IMR-90 (cell line): Measurements from ENCODE around the gene QARS1. TPM values are rescaled to one million over a fixed set of nuclear protein-coding genes. Genes with fewer than 3 reads are reported as not detected.

Experiments
- ATAC-seq: fragments of 200-7000 bp; cut with Tn5 transposase; 2 replicates; pipeline ENCODE4 v1.9.1; 2020; ENCODE audit warnings: low read depth, mild to moderate bottlenecking, moderate library complexity
- BruUV-seq: library from RNA; stranded (reverse); fragments of 400-500 nt; replicated peaks from 2 replicates; lab custom pipeline; 2021; lab: Mats Ljungman, UMichigan
- CTCF ChIA-PET: fragments of 300-600 bp; formaldehyde crosslinking; extraction: SDS; loops from one replicate; lab custom pipeline; 2021; ENCODE audit warnings: antibody characterized with exemption; lab: Yijun Ruan, JAX
- POLR2A ChIA-PET: fragments of 300-600 bp; sonication (Branson Sonifier 250); formaldehyde crosslinking; loops from one replicate; lab custom pipeline; 2022; ENCODE audit warnings: antibody characterized with exemption; ENCODE audit not compliant: unreplicated experiment; lab: Charles Lee
- DNase-seq: peaks from one replicate; pipeline ENCODE4 v3.0.0; 2013
- H2AFZ ChIP-seq: replicated peaks from 2 replicates; pipeline ENCODE3; 2013; ENCODE audit warnings: low read length, mild to moderate bottlenecking; ENCODE audit not compliant: poor library complexity
- H2AK5ac ChIP-seq: 2 replicates; pipeline ENCODE4 v1.6.1; 2013; ENCODE audit warnings: low read depth, low read length, inconsistent platforms
- H2AK9ac ChIP-seq: replicated peaks from 2 replicates; pipeline ENCODE3; 2013; ENCODE audit warnings: mild to moderate bottlenecking, low read depth, low read length, moderate library complexity; ENCODE audit not compliant: poor library complexity
- H2BK120ac ChIP-seq: 2 replicates; pipeline ENCODE4 v1.6.1; 2013; ENCODE audit warnings: low read depth, low read length, inconsistent platforms
- H2BK15ac ChIP-seq: 3 replicates; pipeline ENCODE4 v1.6.1; 2013; ENCODE audit warnings: low read depth, low read length, inconsistent platforms
- H2BK20ac ChIP-seq: 2 replicates; pipeline ENCODE4 v1.6.1; 2013; ENCODE audit warnings: low read depth, mild to moderate bottlenecking, inconsistent platforms, low read length, moderate library complexity
- H2BK5ac ChIP-seq: 2 replicates; pipeline ENCODE4 v1.6.1; 2013; ENCODE audit warnings: mild to moderate bottlenecking, low read depth, low read length, inconsistent platforms; ENCODE audit not compliant: poor library complexity, severe bottlenecking
- H3K14ac ChIP-seq: replicated peaks from 2 replicates; pipeline ENCODE4 v1.6.1; 2013; ENCODE audit warnings: low read depth, low read length, inconsistent platforms
- H3K18ac ChIP-seq: 2 replicates; pipeline ENCODE4 v1.6.1; 2013; ENCODE audit warnings: low read depth, low read length, control low read depth
- H3K23ac ChIP-seq: 2 replicates; pipeline ENCODE4 v1.6.1; 2013; ENCODE audit warnings: low read depth, low read length, inconsistent platforms
- H3K27ac ChIP-seq: 2 replicates; pipeline ENCODE4 v1.5.1; 2013; ENCODE audit warnings: mild to moderate bottlenecking, control low read depth, low read length; ENCODE audit not compliant: insufficient read depth
- H3K27me3 ChIP-seq: 2 replicates; pipeline ENCODE4 v1.6.1; 2013; ENCODE audit warnings: low read length; ENCODE audit not compliant: control insufficient read depth, insufficient read depth
- H3K36me3 ChIP-seq: 2 replicates; pipeline ENCODE4 v1.6.1; 2013; ENCODE audit warnings: low read length, mixed read lengths; ENCODE audit not compliant: control insufficient read depth, insufficient read depth
- H3K4ac ChIP-seq: 2 replicates; pipeline ENCODE4 v1.6.1; 2013; ENCODE audit warnings: low read depth, low read length, inconsistent platforms
- H3K4me1 ChIP-seq: 2 replicates; pipeline ENCODE4 v1.6.1; 2013; ENCODE audit warnings: low read length, mixed read lengths; ENCODE audit not compliant: control insufficient read depth, insufficient read depth
- H3K4me2 ChIP-seq: 2 replicates; pipeline ENCODE4 v1.6.1; 2013; ENCODE audit warnings: low read depth, mild to moderate bottlenecking, control low read depth, low read length, moderate library complexity
- H3K4me3 ChIP-seq: 2 replicates; pipeline ENCODE4 v1.5.1; 2013; ENCODE audit warnings: low read depth, mild to moderate bottlenecking, control low read depth, low read length, moderate library complexity; ENCODE audit not compliant: insufficient read depth
- H3K56ac ChIP-seq: 2 replicates; pipeline ENCODE4 v1.6.1; 2013; ENCODE audit warnings: low read length, inconsistent platforms; ENCODE audit not compliant: insufficient read depth; ENCODE audit errors: extremely low read depth
- H3K79me1 ChIP-seq, 2 experiments: 2 replicates each; pipeline ENCODE4 v1.6.1; 2013; ENCODE audit warnings: low read length in 2 of 2, inconsistent platforms in 1 of 2, low read depth in 1 of 2
- H3K9ac ChIP-seq: 2 replicates; pipeline ENCODE4 v1.6.1; 2013; ENCODE audit warnings: low read depth, low read length, control low read depth
- H3K9me1 ChIP-seq: 2 replicates; pipeline ENCODE4 v1.6.1; 2013; ENCODE audit warnings: low read length, inconsistent platforms; ENCODE audit not compliant: insufficient read depth
- H3K9me3 ChIP-seq: 2 replicates; pipeline ENCODE4 v1.6.1; 2013; ENCODE audit warnings: low read length; ENCODE audit not compliant: control insufficient read depth, insufficient read depth
- H4K20me1 ChIP-seq: 2 replicates; pipeline ENCODE4 v1.6.1; 2013; ENCODE audit warnings: low read length, inconsistent platforms; ENCODE audit not compliant: insufficient read depth
- H4K5ac ChIP-seq: 2 replicates; pipeline ENCODE4 v1.6.1; 2013; ENCODE audit warnings: mild to moderate bottlenecking, low read depth, low read length, control low read depth
- H4K8ac ChIP-seq, 2 experiments: 2 replicates each; pipeline ENCODE4 v1.6.1; 2013; ENCODE audit warnings: low read depth in 2 of 2, low read length in 2 of 2, control low read depth in 1 of 2, inconsistent platforms in 1 of 2
- H4K91ac ChIP-seq: 2 replicates; pipeline ENCODE4 v1.6.1; 2013; ENCODE audit warnings: low read depth, low read length, inconsistent platforms; ENCODE audit not compliant: insufficient read depth
- BHLHE40 ChIP-seq: fragments of 150-350 bp; IDR thresholded peaks from 2 replicates; pipeline ENCODE4 v1.6.1; 2016; ENCODE audit warnings: mild to moderate bottlenecking, low read depth, low read length
- CEBPB ChIP-seq: IDR thresholded peaks from 2 replicates; pipeline ENCODE4 v1.6.1; 2012; ENCODE audit warnings: low read depth, low read length, improper control_type of control experiment
- CHD1 ChIP-seq: IDR thresholded peaks from 2 replicates; pipeline ENCODE4 v1.6.1; 2012; ENCODE audit warnings: low read depth, low read length, improper control_type of control experiment
- ELK1 ChIP-seq: fragments of 150-350 bp; IDR thresholded peaks from 2 replicates; pipeline ENCODE4 v1.6.1; 2016; ENCODE audit warnings: low read depth, mild to moderate bottlenecking, low read length, moderate library complexity, borderline replicate concordance
- FOS ChIP-seq: fragments of 150-350 bp; IDR thresholded peaks from 2 replicates; pipeline ENCODE4 v1.6.1; 2016; ENCODE audit warnings: low read depth, low read length
- MAFK ChIP-seq: IDR thresholded peaks from 2 replicates; pipeline ENCODE4 v1.6.1; 2012; ENCODE audit warnings: low read depth, low read length, improper control_type of control experiment
- MAZ ChIP-seq: IDR thresholded peaks from 2 replicates; pipeline ENCODE4 v1.6.1; 2012; ENCODE audit warnings: low read depth, mild to moderate bottlenecking, low read length, improper control_type of control experiment, moderate library complexity, borderline replicate concordance
- MXI1 ChIP-seq: IDR thresholded peaks from 2 replicates; pipeline ENCODE4 v1.6.1; 2012; ENCODE audit warnings: low read depth, mild to moderate bottlenecking, low read length, moderate library complexity, borderline replicate concordance
- NFE2L2 ChIP-seq: fragments of 150-350 bp; IDR thresholded peaks from 2 replicates; pipeline ENCODE4 v1.6.1; 2016; ENCODE audit warnings: low read depth, mild to moderate bottlenecking, low read length
- POLR2A ChIP-seq: IDR thresholded peaks from 2 replicates; pipeline ENCODE4 v1.6.1; 2012; ENCODE audit warnings: mild to moderate bottlenecking, low read depth, low read length
- RAD21 ChIP-seq: IDR thresholded peaks from 2 replicates; pipeline ENCODE4 v1.6.1; 2012; ENCODE audit warnings: low read length, improper control_type of control experiment
- RCOR1 ChIP-seq: IDR thresholded peaks from 2 replicates; pipeline ENCODE4 v1.6.1; 2012; ENCODE audit warnings: mild to moderate bottlenecking, low read length, improper control_type of control experiment; ENCODE audit not compliant: insufficient replicate concordance
- RFX5 ChIP-seq: IDR thresholded peaks from 2 replicates; pipeline ENCODE4 v1.8.0; 2012; ENCODE audit warnings: low read depth, mild to moderate bottlenecking, low read length, moderate library complexity
- SMC3 ChIP-seq: fragments of 150-350 bp; IDR thresholded peaks from 2 replicates; pipeline ENCODE4 v1.6.1; 2016; ENCODE audit warnings: low read depth, mild to moderate bottlenecking, antibody characterized with exemption, low read length, moderate library complexity
- WGBS, 2 experiments: methylation state at CpG; one replicate each; pipeline versions ENCODE4 v1.1.5 to v1.1.7; 2013; ENCODE audit warnings: missing lambda C conversion rate in 2 of 2; ENCODE audit not compliant: insufficient read length in 1 of 2; ENCODE audit errors: extremely low coverage in 2 of 2; 5-methylcytosine and 5-hydroxymethylcytosine counted together
- dilution Hi-C: fragments of 300-500 bp; cut with HindIII; formaldehyde crosslinking; loops from one replicate; pipeline ENCODE4 v1.14.3; 2018; ENCODE audit warnings: low sequenced_read_pairs; ENCODE audit not compliant: unreplicated experiment
- in situ Hi-C: fragments of 300-500 bp; cut with MboI; formaldehyde crosslinking; loops from 3 replicates; pipeline ENCODE4 v1.14.3; 2019; ENCODE audit warnings: low sequenced_read_pairs, inconsistent platforms, mixed read lengths
- intact Hi-C: fragments of 100-400 bp; cut with micrococcal nuclease; formaldehyde crosslinking; loops from 2 replicates; pipeline ENCODE4 v1.10.0; 2022
- polyA plus RNA-seq, 3 experiments: library from polyadenylated mRNA; depleted of rRNA; stranded (reverse); fragments of >200 nt; gene quantifications; 2 replicates each; pipeline ENCODE4 v1.2.3, GENCODE V29; 2012; ENCODE audit warnings: low replicate concordance in 1 of 3
- total RNA-seq: library from RNA; depleted of rRNA; stranded (reverse); fragments of >200 nt; gene quantifications from 2 replicates; pipeline ENCODE4 v1.2.3, GENCODE V29; 2012
- TF ChIP-seq, protein P1 (sequence below): fragments of 150-350 bp; IDR thresholded peaks from 2 replicates; pipeline ENCODE4 v1.6.1; 2017; ENCODE audit warnings: mild to moderate bottlenecking, antibody characterized with exemption, low read length, low read depth
- TF ChIP-seq, protein P2 (sequence below): conservative IDR thresholded peaks from 2 replicates; pipeline ENCODE4 v1.5.1; 2012; ENCODE audit warnings: mild to moderate bottlenecking, low read depth, low read length, improper control_type of control experiment

QARS1 gene
- total and polyA plus RNA-seq, 2 of the 4 experiments (the other 2 are of a cell fraction): 354 to 396 TPM

DNA sequence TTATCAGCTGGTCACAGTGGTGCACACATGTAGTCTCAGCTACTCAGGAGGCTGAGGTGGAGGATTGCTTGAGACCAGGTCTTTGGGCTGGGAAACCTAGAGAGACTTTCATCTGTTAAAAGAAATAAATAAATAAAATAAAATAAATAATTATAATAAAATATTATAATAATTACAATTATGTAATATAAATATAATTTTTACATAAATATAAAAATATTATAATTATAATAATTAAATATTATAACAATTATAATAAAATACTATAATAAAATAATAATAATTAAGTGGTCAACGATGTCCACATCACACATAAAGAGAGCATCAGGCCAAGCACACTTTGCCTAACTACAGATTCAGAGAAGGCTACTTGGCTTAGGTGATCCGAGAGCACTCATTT lies 25.3 kb downstream of the QARS1 start:
- Histone ChIP-seq H3K4me1 (no peaks in the 10 kb centered on the region), H2AK9ac (no peak overlapping the region), H3K27ac (no peak overlapping the region), H2AFZ (no peak overlapping the region), H3K56ac (no peak overlapping the region), H3K18ac (no peak overlapping the region), H3K14ac (no peak overlapping the region), H3K27me3 (no peaks in the 10 kb centered on the region), H4K8ac (no peak overlapping the region), H3K79me1 (peaks cover 18 to 53% of the 10 kb centered on the region in 2 experiments), H3K9me1 (no peaks in the 10 kb centered on the region), H3K9ac (no peak overlapping the region), H4K91ac (no peak overlapping the region), H3K4me3 (no peak overlapping the region), H2AK5ac (no peak overlapping the region), H4K20me1 (peaks cover 29% of the 10 kb centered on the region), H3K36me3 (peaks cover 30% of the 10 kb centered on the region), H3K23ac (no peak overlapping the region), H3K4ac (no peak overlapping the region), H3K4me2 (no peak overlapping the region), H2BK20ac (no peak overlapping the region), H2BK120ac (no peak overlapping the region), H2BK15ac (no peak overlapping the region), H2BK5ac (no peak overlapping the region), H4K5ac (no peak overlapping the region), H3K9me3 (no peaks in the 10 kb centered on the region)
- dilution Hi-C loops: no loop called here
- no peak for TF ChIP-seq MAFK
- TF ChIP-seq RAD21: no peak
- TF ChIP-seq, protein P1, sequence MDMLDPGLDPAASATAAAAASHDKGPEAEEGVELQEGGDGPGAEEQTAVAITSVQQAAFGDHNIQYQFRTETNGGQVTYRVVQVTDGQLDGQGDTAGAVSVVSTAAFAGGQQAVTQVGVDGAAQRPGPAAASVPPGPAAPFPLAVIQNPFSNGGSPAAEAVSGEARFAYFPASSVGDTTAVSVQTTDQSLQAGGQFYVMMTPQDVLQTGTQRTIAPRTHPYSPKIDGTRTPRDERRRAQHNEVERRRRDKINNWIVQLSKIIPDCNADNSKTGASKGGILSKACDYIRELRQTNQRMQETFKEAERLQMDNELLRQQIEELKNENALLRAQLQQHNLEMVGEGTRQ: no peak
- TF ChIP-seq NFE2L2: no peak
- TF ChIP-seq POLR2A: no peak
- no peak for TF ChIP-seq CEBPB
- TF ChIP-seq MAZ: no peak
- TF ChIP-seq SMC3: no peak
- no peak for TF ChIP-seq BHLHE40
- no peak for TF ChIP-seq ELK1
- TF ChIP-seq, protein P2, sequence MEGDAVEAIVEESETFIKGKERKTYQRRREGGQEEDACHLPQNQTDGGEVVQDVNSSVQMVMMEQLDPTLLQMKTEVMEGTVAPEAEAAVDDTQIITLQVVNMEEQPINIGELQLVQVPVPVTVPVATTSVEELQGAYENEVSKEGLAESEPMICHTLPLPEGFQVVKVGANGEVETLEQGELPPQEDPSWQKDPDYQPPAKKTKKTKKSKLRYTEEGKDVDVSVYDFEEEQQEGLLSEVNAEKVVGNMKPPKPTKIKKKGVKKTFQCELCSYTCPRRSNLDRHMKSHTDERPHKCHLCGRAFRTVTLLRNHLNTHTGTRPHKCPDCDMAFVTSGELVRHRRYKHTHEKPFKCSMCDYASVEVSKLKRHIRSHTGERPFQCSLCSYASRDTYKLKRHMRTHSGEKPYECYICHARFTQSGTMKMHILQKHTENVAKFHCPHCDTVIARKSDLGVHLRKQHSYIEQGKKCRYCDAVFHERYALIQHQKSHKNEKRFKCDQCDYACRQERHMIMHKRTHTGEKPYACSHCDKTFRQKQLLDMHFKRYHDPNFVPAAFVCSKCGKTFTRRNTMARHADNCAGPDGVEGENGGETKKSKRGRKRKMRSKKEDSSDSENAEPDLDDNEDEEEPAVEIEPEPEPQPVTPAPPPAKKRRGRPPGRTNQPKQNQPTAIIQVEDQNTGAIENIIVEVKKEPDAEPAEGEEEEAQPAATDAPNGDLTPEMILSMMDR: no peak
- no peak for TF ChIP-seq RFX5
- no peak for TF ChIP-seq RCOR1
- TF ChIP-seq FOS: no peak
- no peak for TF ChIP-seq CHD1
- no peak for TF ChIP-seq MXI1
- ChIA-PET POLR2A (no interaction called here), CTCF (no interaction called here)
- intact Hi-C loops: loop anchor here (5.0 kb wide), 1 partner anchor 37 kb away; no protein-coding TSS in a partner anchor
- BruUV-seq: no TSS peak
- DNase-seq (no peak), ATAC-seq (no peak)
- 100% methylated on average over 1 of the region's 2 CpGs; no CpG with 5 or more reads in 1 of the 2 experiments for WGBS, 2 experiments
- in situ Hi-C loops: no loop called here
